GM12878 (cell line): ENCODE measurements around the gene RBMS3. TPM values are rescaled to one million over a fixed set of nuclear protein-coding genes. Genes with fewer than 3 reads are reported as not detected.

ENCODE experiments used
- ATAC-seq: fragments of 200-7000 bp; cut with Tn5 transposase; 3 replicates; pipeline ENCODE4 v1.9.1; 2020; ENCODE audit warnings: mild to moderate bottlenecking, moderate library complexity
- BruUV-seq: library from RNA; stranded (reverse); fragments of 400-500 nt; replicated peaks from 2 replicates; lab custom pipeline; 2021; lab: Mats Ljungman, UMichigan
- CTCF ChIA-PET: fragments of 300-600 bp; sonication (Branson Sonifier 250); formaldehyde crosslinking; extraction: SDS; loops from one replicate; lab custom pipeline; 2021; ENCODE audit warnings: inconsistent platforms; lab: Yijun Ruan, JAX
- POLR2A ChIA-PET: fragments of 350-600 bp; formaldehyde crosslinking; extraction: SDS; loops from one replicate; lab custom pipeline; 2021; ENCODE audit warnings: inconsistent platforms; lab: Charles Lee
- RAD21 ChIA-PET: fragments of 300-600 bp; sonication (Branson Sonifier 250); formaldehyde crosslinking; loops from one replicate; lab custom pipeline; 2023; ENCODE audit warnings: antibody characterized with exemption; ENCODE audit not compliant: unreplicated experiment; lab: Charles Lee
- SMC1A ChIA-PET: fragments of 300-600 bp; sonication (Branson Sonifier 250); formaldehyde crosslinking; loops from one replicate; lab custom pipeline; 2023; ENCODE audit not compliant: unreplicated experiment, uncharacterized antibody; lab: Charles Lee
- DNase-seq: peaks from one replicate; pipeline ENCODE4 v3.0.0-alpha.2; 2011; ENCODE audit warnings: low read depth, low spot score
- FAIRE-seq: peaks from 3 replicates; lab custom pipeline; 2011; peaks lifted over from hg19 to GRCh38; lab: Jason Lieb, UNC
- H2AFZ ChIP-seq: 2 replicates; pipeline ENCODE4 v1.6.0; 2011; ENCODE audit warnings: low read depth, low read length, control low read depth; ENCODE audit not compliant: control insufficient read depth
- H3K27ac ChIP-seq: 2 replicates; pipeline ENCODE4 v1.5.1; 2011; ENCODE audit warnings: control low read depth; ENCODE audit not compliant: control insufficient read depth, insufficient read depth
- H3K27me3 ChIP-seq, 2 experiments: replicated peaks in 1 of 2; 2 replicates each; pipeline versions ENCODE4 v1.6.0 to v1.6.1; 2011; ENCODE audit warnings: low read length in 1 of 2; ENCODE audit not compliant: control insufficient read depth in 2 of 2, insufficient read depth in 2 of 2
- H3K36me3 ChIP-seq, 2 experiments: 2 replicates each; pipeline ENCODE4 v1.5.1; 2011; ENCODE audit warnings: low read length in 1 of 2; ENCODE audit not compliant: control insufficient read depth in 2 of 2, insufficient read depth in 2 of 2
- H3K4me1 ChIP-seq: 2 replicates; pipeline ENCODE4 v1.6.1; 2011; ENCODE audit warnings: mild to moderate bottlenecking, low read length, moderate library complexity, mixed read lengths; ENCODE audit not compliant: control insufficient read depth, insufficient read depth
- H3K4me2 ChIP-seq: 2 replicates; pipeline ENCODE4 v1.6.0; 2011; ENCODE audit warnings: control low read depth; ENCODE audit not compliant: control insufficient read depth, insufficient read depth
- H3K4me3 ChIP-seq: fragments of 200-600 bp; sonication (generic); 2 replicates; pipeline ENCODE4 v1.5.1; 2016
- H3K79me2 ChIP-seq: 2 replicates; pipeline ENCODE4 v1.6.0; 2011; ENCODE audit warnings: low read length; ENCODE audit not compliant: control insufficient read depth, insufficient read depth
- H3K9ac ChIP-seq: 2 replicates; pipeline ENCODE4 v1.8.0; 2011; ENCODE audit warnings: low read length, control low read depth, mixed read lengths; ENCODE audit not compliant: control insufficient read depth, insufficient read depth
- H3K9me3 ChIP-seq: replicated peaks from 3 replicates; pipeline ENCODE4 v1.5.1; 2011; ENCODE audit warnings: mild to moderate bottlenecking, low read length; ENCODE audit not compliant: control insufficient read depth, insufficient read depth
- H4K20me1 ChIP-seq: 2 replicates; pipeline ENCODE4 v1.6.0; 2011; ENCODE audit not compliant: control insufficient read depth, insufficient read depth
- ATF2 ChIP-seq: IDR thresholded peaks from 2 replicates; pipeline ENCODE4 v1.6.1; 2012; ENCODE audit warnings: low read length, inconsistent platforms
- ATF3 ChIP-seq: IDR thresholded peaks from 2 replicates; pipeline ENCODE4 v1.6.1; 2011; ENCODE audit warnings: low read depth, mild to moderate bottlenecking, low read length, moderate library complexity, borderline replicate concordance; ENCODE audit errors: extremely low read depth
- BACH1 ChIP-seq: fragments of 450-650 bp; IDR thresholded peaks from 2 replicates; pipeline ENCODE4 v1.6.1; 2017; ENCODE audit warnings: mild to moderate bottlenecking, borderline replicate concordance
- BCL11A ChIP-seq: IDR thresholded peaks from 2 replicates; pipeline ENCODE4 v1.6.1; 2011; ENCODE audit warnings: low read depth, low read length
- BCL3 ChIP-seq: IDR thresholded peaks from 2 replicates; pipeline ENCODE4 v1.6.1; 2011; ENCODE audit warnings: borderline replicate concordance, low read depth, mild to moderate bottlenecking, moderate library complexity, low read length; ENCODE audit not compliant: insufficient read depth, poor library complexity, severe bottlenecking
- E2F8 ChIP-seq: fragments of 450-650 bp; IDR thresholded peaks from 2 replicates; pipeline ENCODE4 v1.6.1; 2018; ENCODE audit warnings: mild to moderate bottlenecking, low read depth, moderate library complexity; ENCODE audit not compliant: partially characterized antibody
- GATAD2B ChIP-seq: fragments of 450-650 bp; conservative IDR thresholded peaks from 2 replicates; pipeline ENCODE4 v1.6.1; 2017; ENCODE audit warnings: low read depth, mild to moderate bottlenecking, moderate library complexity
- MEF2B ChIP-seq: fragments of 450-650 bp; IDR thresholded peaks from 2 replicates; pipeline ENCODE4 v1.6.1; 2018; ENCODE audit warnings: mild to moderate bottlenecking, moderate library complexity; ENCODE audit not compliant: partially characterized antibody, poor library complexity, severe bottlenecking
- PML ChIP-seq: IDR thresholded peaks from 2 replicates; pipeline ENCODE4 v1.6.1; 2012; ENCODE audit warnings: low read length, inconsistent platforms
- RAD51 ChIP-seq: fragments of 450-650 bp; IDR thresholded peaks from 2 replicates; pipeline ENCODE4 v1.6.1; 2016; ENCODE audit warnings: moderate library complexity, mild to moderate bottlenecking, inconsistent platforms
- RELA ChIP-seq: fragments of 450-650 bp; IDR thresholded peaks from 2 replicates; pipeline ENCODE4 v1.8.0; 2014; ENCODE audit warnings: borderline replicate concordance; ENCODE audit not compliant: partially characterized antibody
- SMARCA5 ChIP-seq: fragments of 450-650 bp; IDR thresholded peaks from 2 replicates; pipeline ENCODE4 v1.6.1; 2017; ENCODE audit warnings: mild to moderate bottlenecking
- TAF1 ChIP-seq: IDR thresholded peaks from 2 replicates; pipeline ENCODE4 v1.6.1; 2011; ENCODE audit warnings: mild to moderate bottlenecking, low read depth, low read length, borderline replicate concordance
- ZNF207 ChIP-seq: fragments of 450-650 bp; IDR thresholded peaks from 2 replicates; pipeline ENCODE4 v1.6.1; 2014; ENCODE audit warnings: antibody characterized with exemption, mild to moderate bottlenecking, borderline replicate concordance
- WGBS: methylation state at CpG from one replicate; pipeline ENCODE4 v1.1.6; 2016; ENCODE audit warnings: low lambda C conversion rate; ENCODE audit not compliant: insufficient replicate concordance, insufficient coverage; ENCODE audit errors: missing lambda C conversion rate; 5-methylcytosine and 5-hydroxymethylcytosine counted together
- in situ Hi-C: fragments of 300-500 bp; cut with MboI; formaldehyde crosslinking; loops from 9 replicates; pipeline ENCODE4 v1.14.3; 2018; ENCODE audit warnings: mixed read lengths
- intact Hi-C: fragments of 100-400 bp; cut with micrococcal nuclease; formaldehyde crosslinking; loops from one replicate; pipeline ENCODE4 v1.14.2; 2022; ENCODE audit not compliant: unreplicated experiment
- polyA plus RNA-seq, 11 experiments: library from polyadenylated mRNA; depleted of rRNA in 4 of 11; unstranded in 6 of 11; stranded (reverse) in 5 of 11; fragments of >200 nt; fragmentation: Nextera tagmentation in 4 of 11; fragmentation: Illumina TruSeq in 1 of 11; extraction: Ambion mirVana in 4 of 11; extraction: Trizol in 1 of 11; gene quantifications; 1 replicate in 1 of 11; 2 replicates in 10 of 11; pipeline versions ENCODE4 v1.2.1 to v1.2.3, GENCODE V29; 2011 to 2016; ENCODE audit warnings: inconsistent platforms in 2 of 11, missing spikeins in 2 of 11, low read depth in 1 of 11
- total RNA-seq, 4 experiments: library from RNA; depleted of rRNA in 3 of 4; stranded (reverse); fragments of >200 nt in 3 of 4; fragmentation: Illumina TruSeq in 1 of 4; extraction: Trizol in 1 of 4; gene quantifications; 2 replicates each; pipeline versions ENCODE4 v1.2.1 to v1.2.3, GENCODE V29; 2013 to 2021
- TF ChIP-seq, protein P1 (sequence below): IDR thresholded peaks from 2 replicates; pipeline ENCODE4 v1.6.1; 2012; ENCODE audit warnings: low read depth, low read length, improper control_type of control experiment

RBMS3 gene
- total and polyA plus RNA-seq, 10 of the 15 experiments (the other 5 are each of a cell fraction or from before 2014, with no cell fraction given) = 0.79 to 4.7 (median 3.1) TPM

DNA sequence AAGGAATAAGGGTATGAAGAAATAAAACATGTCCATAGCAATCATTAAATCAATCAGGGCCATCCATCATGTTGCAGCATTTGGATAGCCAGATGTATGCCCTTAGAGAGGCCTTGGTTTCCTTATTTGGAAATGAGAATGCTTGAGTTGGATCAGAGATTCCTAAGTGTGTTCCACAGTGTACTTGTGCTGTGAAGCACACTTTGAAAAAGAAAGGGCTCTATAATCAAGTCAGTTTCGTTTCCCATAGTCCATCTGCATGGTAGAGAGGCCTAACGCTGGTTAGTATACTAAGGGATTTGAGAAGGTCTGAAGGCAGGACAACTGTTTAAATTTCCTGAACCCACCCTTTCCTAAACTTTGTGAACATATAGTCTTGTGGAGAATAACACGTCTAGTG lies 30.9 kb downstream of the RBMS3 start (continued):
- TF ChIP-seq ATF2 (no peak), BCL11A (no peak), GATAD2B (no peak), ZNF207 (no peak), RELA (no peak), RAD51 (no peak)
- TF ChIP-seq, protein P1, sequence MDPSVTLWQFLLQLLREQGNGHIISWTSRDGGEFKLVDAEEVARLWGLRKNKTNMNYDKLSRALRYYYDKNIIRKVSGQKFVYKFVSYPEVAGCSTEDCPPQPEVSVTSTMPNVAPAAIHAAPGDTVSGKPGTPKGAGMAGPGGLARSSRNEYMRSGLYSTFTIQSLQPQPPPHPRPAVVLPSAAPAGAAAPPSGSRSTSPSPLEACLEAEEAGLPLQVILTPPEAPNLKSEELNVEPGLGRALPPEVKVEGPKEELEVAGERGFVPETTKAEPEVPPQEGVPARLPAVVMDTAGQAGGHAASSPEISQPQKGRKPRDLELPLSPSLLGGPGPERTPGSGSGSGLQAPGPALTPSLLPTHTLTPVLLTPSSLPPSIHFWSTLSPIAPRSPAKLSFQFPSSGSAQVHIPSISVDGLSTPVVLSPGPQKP = no peak
- TF ChIP-seq, all 136 proteins: peak for 0

DNA sequence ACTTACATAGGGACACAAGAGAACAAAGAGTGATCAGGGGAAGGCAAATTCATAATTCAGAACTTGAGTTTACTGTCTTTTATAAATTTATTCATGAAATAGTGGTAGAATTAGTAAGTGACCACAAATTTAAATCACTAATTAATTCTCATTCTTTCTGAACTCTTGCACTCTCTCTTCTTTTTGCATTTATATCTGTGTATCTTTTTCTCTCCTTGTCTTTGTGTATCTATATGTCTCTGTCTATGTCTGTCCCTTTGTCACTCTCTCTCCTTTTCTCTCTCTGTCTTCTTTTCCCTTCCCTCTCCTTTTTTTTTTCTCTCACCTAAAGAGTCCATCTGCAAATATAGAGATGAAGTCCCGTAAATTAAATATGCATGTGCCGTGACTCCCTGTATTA lies 31.5 kb downstream of the RBMS3 start:
- CTCF ChIA-PET = no interaction called here
- TF ChIP-seq MEF2B (no peak), ATF3 (no peak), RELA (no peak), E2F8 (no peak), PML (no peak), BACH1 (no peak), TAF1 (no peak), SMARCA5 (no peak), BCL3 (no peak)

More for the DNA sequence above, 31.5 kb downstream of the RBMS3 start:
- SMC1A ChIA-PET = no interaction called here
- no peak overlapping the region for H3K9ac ChIP-seq
- ATAC-seq (no peak), FAIRE-seq (no peak), DNase-seq (no peak)
- no peaks in the 10 kb centered on the region for H3K36me3 ChIP-seq
- H2AFZ ChIP-seq = no peak overlapping the region
- H3K9me3 ChIP-seq = no peaks in the 10 kb centered on the region; the same call in 1 of the 3 replicates
- no peaks in the 10 kb centered on the region for H3K79me2 ChIP-seq
- in situ Hi-C loops (no loop called here), intact Hi-C loops (no loop called here)
- no peaks in the 10 kb centered on the region for H4K20me1 ChIP-seq
- RAD21 ChIA-PET = no interaction called here
- BruUV-seq = no TSS peak
- H3K4me2 ChIP-seq = no peak overlapping the region
- no peak overlapping the region for H3K27ac ChIP-seq
- H3K27me3 ChIP-seq = no peaks in the 10 kb centered on the region
- POLR2A ChIA-PET = no interaction called here
- WGBS = 88% methylated on average over 2 of the region's 2 CpGs
- H3K4me1 ChIP-seq = no peaks in the 10 kb centered on the region
- H3K4me3 ChIP-seq = no peak overlapping the region
